ENCODE data around the gene SHC1.

Gene SHC1, protein sequence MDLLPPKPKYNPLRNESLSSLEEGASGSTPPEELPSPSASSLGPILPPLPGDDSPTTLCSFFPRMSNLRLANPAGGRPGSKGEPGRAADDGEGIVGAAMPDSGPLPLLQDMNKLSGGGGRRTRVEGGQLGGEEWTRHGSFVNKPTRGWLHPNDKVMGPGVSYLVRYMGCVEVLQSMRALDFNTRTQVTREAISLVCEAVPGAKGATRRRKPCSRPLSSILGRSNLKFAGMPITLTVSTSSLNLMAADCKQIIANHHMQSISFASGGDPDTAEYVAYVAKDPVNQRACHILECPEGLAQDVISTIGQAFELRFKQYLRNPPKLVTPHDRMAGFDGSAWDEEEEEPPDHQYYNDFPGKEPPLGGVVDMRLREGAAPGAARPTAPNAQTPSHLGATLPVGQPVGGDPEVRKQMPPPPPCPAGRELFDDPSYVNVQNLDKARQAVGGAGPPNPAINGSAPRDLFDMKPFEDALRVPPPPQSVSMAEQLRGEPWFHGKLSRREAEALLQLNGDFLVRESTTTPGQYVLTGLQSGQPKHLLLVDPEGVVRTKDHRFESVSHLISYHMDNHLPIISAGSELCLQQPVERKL

DNA sequence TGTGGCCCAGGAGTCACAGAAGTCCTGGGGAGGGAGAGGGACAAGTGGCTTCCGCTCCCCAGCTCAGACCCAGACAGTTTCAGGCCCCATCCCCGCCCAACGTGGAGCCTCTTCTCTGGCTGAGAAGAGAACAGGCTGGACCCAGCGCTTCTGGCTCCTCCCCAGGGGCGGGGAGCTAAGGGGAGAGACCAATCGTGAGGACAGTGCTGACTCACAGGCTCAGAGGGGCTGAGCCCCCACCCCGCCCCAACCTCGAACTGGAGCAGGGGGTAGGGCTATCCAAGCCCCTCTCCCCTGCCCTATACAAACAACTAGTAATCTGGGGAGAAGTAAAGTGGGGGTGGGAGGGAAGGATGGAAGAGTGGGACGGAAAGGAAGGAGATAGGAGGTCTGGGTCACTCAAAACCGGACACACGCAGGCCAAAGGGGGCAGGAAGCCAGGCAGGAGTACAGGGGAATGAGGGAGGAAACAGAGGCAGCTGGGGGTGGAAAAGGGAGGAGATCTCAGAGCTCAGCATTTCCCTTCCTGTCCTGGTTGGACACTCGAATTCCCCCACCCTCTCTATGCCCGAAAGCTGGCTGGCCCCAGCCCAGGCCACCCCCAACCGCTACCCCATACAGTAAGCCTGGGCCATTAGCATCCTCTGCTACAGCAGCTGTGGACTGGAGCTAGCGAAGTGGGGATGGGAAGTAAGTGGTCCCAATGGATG is at the start of gene SHC1:
SHC1 (minus strand) TSS at position 117 of the 710 bp plus-strand sequence. CDS start 221 bp downstream, outside the sequence.
- no peak for ATAC-seq (ENCODE audit: insufficient read depth, low read depth)
- H3K27ac ChIP-seq (ENCODE audit: low read length): 0 out of 2 replicates have a peak within 1 kb of the TSS, but pooled peaks have one; percentile 22

GRCh38 chr1:155019377-155020245 is 49.1 kb upstream of the SHC1 start:
- H3K9ac ChIP-seq (ENCODE audit: low read depth, low read length): no peak overlapping the region
- H3K4me2 ChIP-seq (ENCODE audit: insufficient read depth, low read length): no peak overlapping the region
- peaks cover 13% of the 10 kb centered on the region for H3K4me1 ChIP-seq (ENCODE audit: insufficient read depth, low read length)
- no peaks in the 10 kb centered on the region for H3K36me3 ChIP-seq (ENCODE audit: insufficient read depth, low read length)
- DNase-seq: no peak
- H3K79me2 ChIP-seq (ENCODE audit: insufficient read depth, low read length): no peaks in the 10 kb centered on the region
- TF ChIP-seq, protein P1, sequence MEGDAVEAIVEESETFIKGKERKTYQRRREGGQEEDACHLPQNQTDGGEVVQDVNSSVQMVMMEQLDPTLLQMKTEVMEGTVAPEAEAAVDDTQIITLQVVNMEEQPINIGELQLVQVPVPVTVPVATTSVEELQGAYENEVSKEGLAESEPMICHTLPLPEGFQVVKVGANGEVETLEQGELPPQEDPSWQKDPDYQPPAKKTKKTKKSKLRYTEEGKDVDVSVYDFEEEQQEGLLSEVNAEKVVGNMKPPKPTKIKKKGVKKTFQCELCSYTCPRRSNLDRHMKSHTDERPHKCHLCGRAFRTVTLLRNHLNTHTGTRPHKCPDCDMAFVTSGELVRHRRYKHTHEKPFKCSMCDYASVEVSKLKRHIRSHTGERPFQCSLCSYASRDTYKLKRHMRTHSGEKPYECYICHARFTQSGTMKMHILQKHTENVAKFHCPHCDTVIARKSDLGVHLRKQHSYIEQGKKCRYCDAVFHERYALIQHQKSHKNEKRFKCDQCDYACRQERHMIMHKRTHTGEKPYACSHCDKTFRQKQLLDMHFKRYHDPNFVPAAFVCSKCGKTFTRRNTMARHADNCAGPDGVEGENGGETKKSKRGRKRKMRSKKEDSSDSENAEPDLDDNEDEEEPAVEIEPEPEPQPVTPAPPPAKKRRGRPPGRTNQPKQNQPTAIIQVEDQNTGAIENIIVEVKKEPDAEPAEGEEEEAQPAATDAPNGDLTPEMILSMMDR (IDR thresholded peaks at IDR 0.05; ENCODE audit: borderline replicate concordance, extremely low read depth, low read length, poor library complexity, severe bottlenecking): no peak
- TF ChIP-seq EZH2 (IDR thresholded peaks at IDR 0.05; ENCODE audit: borderline replicate concordance, low read depth, low read length, severe bottlenecking): no peak
- no peak overlapping the region for H3K4me3 ChIP-seq (ENCODE audit: low read depth in 1 of 2, low read length in 2 of 2)
- H4K20me1 ChIP-seq (ENCODE audit: insufficient read depth, low read length): peaks cover 41% of the 10 kb centered on the region
- peaks cover 34% of the 10 kb centered on the region for H3K27me3 ChIP-seq (ENCODE audit: insufficient read depth, low read length, poor library complexity)
- H3K9me3 ChIP-seq (ENCODE audit: insufficient read depth, low read length, severe bottlenecking): no peaks in the 10 kb centered on the region
- no peak for ATAC-seq (ENCODE audit: insufficient read depth, low read depth)
- H2AFZ ChIP-seq (ENCODE audit: low read depth, low read length): no peak overlapping the region
- no peak overlapping the region for H3K27ac ChIP-seq (ENCODE audit: low read length)

More for the DNA sequence above, at the start of gene SHC1:
- Histone ChIP-seq H3K27me3 (ENCODE audit: insufficient read depth, low read length, poor library complexity) (no peaks in the 10 kb centered on the region), H4K20me1 (ENCODE audit: insufficient read depth, low read length) (peaks cover 39% of the 10 kb centered on the region), H3K4me1 (ENCODE audit: insufficient read depth, low read length) (peaks cover 37% of the 10 kb centered on the region), H3K4me2 (ENCODE audit: insufficient read depth, low read length) (peak within 1 kb of the TSS; percentile 46), H3K9me3 (ENCODE audit: insufficient read depth, low read length, severe bottlenecking) (no peaks in the 10 kb centered on the region), H3K4me3 (ENCODE audit: low read depth in 1 of 2, low read length in 2 of 2) (no peak within 1 kb of the TSS), H3K79me2 (ENCODE audit: insufficient read depth, low read length) (peaks cover 57% of the 10 kb centered on the region), H3K36me3 (ENCODE audit: insufficient read depth, low read length) (peaks cover 55% of the 10 kb centered on the region), H2AFZ (ENCODE audit: low read depth, low read length) (no peak within 1 kb of the TSS), H3K9ac (ENCODE audit: low read depth, low read length) (no peak within 1 kb of the TSS; the same call in 1 of the 2 replicates)
- TF ChIP-seq, protein P1 (IDR thresholded peaks at IDR 0.05; ENCODE audit: borderline replicate concordance, extremely low read depth, low read length, poor library complexity, severe bottlenecking): no peak
- TF ChIP-seq EZH2 (IDR thresholded peaks at IDR 0.05; ENCODE audit: borderline replicate concordance, low read depth, low read length, severe bottlenecking): no peak
- DNase-seq: peak; percentile 51

DNA sequence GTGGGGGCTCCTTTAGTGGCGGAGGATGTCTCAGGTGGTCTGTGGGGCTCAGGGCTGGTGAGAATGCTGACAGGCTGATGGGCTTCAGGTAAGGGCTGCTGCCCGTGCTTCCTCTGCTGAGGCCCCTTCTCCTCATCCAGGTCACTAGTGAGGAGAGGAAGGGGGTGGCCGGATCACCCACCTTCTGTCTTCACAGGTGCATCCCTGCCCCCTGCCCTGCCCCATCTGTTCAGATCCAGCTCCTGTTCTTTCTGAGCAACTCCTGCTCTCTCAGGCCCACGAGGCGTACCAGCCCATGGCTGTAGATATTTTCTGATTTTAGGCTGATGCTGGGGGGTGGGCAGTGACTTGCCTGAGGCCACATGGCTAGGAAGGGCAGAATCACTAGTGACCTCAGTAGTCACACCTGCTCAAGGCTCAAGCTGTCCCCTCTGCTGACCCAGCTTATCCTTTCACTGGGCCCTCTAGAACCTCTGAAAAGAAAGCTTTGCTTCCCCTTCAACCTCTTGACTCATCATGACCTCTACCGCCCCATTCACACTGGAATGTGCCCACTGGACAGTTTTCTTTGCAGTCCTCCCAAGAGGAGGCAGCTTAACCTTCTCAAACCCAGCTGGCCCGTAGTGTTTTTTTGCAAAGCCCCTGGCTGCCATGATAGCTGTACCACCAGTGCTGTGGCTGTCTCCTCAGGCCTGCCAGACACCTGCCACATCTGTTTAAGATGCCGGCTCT is 48.2 kb upstream of the SHC1 start:
- Histone ChIP-seq H3K4me1 (ENCODE audit: insufficient read depth, low read length) (peaks cover 13% of the 10 kb centered on the region), H3K4me2 (ENCODE audit: insufficient read depth, low read length) (no peak overlapping the region), H3K27me3 (ENCODE audit: insufficient read depth, low read length, poor library complexity) (peaks cover 34% of the 10 kb centered on the region), H3K9me3 (ENCODE audit: insufficient read depth, low read length, severe bottlenecking) (no peaks in the 10 kb centered on the region), H3K27ac (ENCODE audit: low read length) (no peak overlapping the region), H3K79me2 (ENCODE audit: insufficient read depth, low read length) (no peaks in the 10 kb centered on the region), H2AFZ (ENCODE audit: low read depth, low read length) (no peak overlapping the region), H4K20me1 (ENCODE audit: insufficient read depth, low read length) (peaks cover 47% of the 10 kb centered on the region), H3K4me3 (ENCODE audit: low read depth in 1 of 2, low read length in 2 of 2) (no peak overlapping the region), H3K36me3 (ENCODE audit: insufficient read depth, low read length) (no peaks in the 10 kb centered on the region), H3K9ac (ENCODE audit: low read depth, low read length) (no peak overlapping the region)
- no peak for DNase-seq
- ATAC-seq (ENCODE audit: insufficient read depth, low read depth): no peak
- TF ChIP-seq EZH2 (IDR thresholded peaks at IDR 0.05; ENCODE audit: borderline replicate concordance, low read depth, low read length, severe bottlenecking): no peak
- TF ChIP-seq, protein P1 (IDR thresholded peaks at IDR 0.05; ENCODE audit: borderline replicate concordance, extremely low read depth, low read length, poor library complexity, severe bottlenecking): no peak

Measured in DND-41 (cell line).